Activated T-cell treated with anti-CD3 and anti-CD28 coated beads for 4 hours (primary cell): ENCODE measurements around the gene SRGAP2B.
"Not testable (repeated sequence)": the region's sequence is repeated elsewhere in the genome, so short reads cannot be mapped to it uniquely, and the experiment has no call there.

Experiments used
- DNase-seq: peaks from one replicate; pipeline ENCODE4 v3.0.0-alpha.2; 2020

Gene SRGAP2B

DNA sequence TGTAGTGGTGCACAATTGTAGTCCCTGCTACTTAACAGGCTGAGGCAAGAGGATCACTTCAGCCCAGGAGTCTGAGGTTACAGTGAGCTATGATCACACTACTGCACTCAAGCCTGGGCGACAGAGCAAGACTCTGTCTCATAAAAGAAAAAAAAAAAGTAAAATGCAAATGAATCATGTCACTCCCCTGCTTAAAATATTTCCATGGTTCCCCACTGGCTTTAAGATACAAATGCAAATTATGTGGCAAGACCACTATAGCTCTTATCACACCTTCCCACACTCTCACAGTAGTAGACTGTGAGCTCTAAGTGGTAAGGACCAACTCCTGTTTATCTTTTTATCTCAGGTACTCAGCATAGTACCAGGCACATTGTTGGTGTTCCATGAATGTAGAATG lies 53.6 kb downstream of the SRGAP2B start:
- not testable (repeated sequence) for DNase-seq

DNA sequence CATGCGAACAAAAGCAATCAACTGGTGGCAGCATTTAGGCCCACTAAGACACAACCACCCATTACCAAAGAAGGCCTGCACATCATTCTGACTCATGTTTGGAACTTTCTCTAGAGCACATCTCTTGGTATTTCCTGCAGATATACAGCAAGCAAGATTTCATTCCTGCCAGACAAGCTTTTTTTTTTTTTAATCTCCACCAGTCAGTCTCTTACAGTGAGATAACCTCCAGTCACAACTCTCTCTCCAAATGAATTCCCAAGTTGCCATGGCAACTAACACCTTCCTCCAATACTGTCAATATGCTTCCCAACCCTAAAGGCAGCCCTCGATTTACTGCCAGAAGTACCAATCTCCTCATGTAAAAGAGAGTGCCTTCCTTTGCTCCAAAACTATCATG lies 59.1 kb downstream of the SRGAP2B start:
- DNase-seq: not testable (repeated sequence)

DNA sequence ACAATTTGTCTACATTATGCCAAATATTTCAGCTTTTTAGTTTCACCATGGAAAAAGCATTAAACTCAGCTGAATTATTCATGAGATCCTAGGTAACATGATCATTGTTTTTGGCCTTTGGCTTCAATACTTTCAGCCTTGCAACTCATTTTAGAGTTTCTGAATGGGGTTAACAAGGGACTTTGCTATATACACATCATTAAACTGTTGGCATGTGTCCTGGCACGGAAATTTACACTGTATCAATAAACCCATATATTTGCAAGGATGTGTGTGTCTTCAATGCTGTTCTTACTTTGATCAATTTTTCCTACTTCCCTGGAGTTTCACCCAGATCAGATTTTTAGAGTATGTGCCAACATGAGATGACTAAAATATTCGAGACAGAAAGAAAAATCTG lies 61.6 kb downstream of the SRGAP2B start:
- DNase-seq: not testable (repeated sequence)

DNA sequence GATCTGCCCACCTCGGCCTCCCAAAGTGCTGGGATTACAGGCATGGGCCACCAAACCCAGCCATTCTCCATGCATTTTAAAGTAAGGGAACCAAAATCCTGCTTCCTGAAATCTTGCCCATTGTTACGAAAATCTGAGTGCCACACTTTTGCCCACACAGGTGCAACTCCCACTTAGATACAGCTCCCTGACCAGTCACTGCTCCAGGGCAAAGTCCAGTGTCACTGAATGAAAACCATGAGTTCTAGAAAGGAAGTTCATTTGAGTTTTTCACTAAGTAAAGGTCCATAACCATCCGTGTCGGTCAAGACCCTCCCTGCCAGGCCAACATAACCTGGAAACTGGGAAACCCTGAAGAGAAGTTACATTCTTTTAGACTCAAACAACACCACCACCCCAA lies 67.9 kb downstream of the SRGAP2B start:
- not testable (repeated sequence) for DNase-seq

DNA sequence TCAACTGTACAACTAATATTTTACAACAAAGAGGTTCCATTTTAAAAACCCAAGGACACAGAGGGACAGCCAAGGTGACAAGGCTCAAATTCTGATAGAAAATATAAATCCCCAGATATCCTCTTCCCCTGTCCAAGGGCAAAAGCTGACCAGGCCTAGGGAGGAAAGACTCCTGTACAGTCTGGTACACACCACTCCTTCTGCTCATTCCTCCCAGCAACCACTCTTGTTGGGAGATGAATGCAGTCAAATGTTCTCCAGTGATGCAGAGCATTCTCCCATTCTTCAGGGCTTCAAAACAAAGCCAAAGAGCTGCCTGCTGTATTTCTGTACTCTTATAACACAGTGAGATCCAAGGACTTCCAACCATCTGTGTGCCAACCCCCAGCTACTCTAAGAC lies 69.8 kb downstream of the SRGAP2B start:
- not testable (repeated sequence) for DNase-seq

DNA sequence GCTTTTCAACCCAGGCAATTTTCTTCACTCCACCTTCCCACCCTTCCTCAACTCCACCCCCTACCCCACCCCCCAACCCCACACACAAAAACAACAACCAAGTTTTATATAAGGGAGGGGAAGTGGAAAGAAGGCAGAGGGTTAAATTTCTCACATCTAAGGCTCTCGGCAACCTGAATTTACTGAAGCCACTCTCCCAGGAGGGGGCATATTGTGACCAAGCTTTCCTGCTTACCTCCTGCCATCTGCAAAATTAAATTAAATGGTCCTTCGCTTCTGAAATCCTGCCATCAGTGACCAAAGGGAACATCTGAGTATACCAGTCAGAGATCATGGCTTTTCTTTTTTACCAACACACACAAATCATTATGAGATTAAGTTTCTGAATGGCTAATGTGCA lies 72.9 kb downstream of the SRGAP2B start:
- DNase-seq: not testable (repeated sequence)

DNA sequence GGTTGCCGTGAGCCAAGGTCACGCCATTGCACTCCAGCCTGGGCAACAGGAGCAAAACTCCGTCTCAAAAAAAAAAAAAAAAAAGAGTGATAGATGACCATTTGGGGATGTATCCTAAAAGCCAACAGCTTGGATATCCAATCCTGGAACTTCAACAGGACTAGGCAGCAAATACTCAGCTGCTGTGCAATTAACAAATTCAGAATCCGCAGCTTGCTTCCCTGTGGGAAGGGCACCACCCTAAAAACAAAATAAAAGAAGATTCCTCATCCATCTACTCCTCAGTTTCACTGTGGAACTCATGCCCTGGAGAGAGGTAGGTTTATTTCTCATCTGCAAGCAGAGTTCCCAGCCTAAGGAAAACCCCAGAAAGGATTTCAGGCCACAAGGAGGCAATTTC lies 73.4 kb downstream of the SRGAP2B start:
- not testable (repeated sequence) for DNase-seq

DNA sequence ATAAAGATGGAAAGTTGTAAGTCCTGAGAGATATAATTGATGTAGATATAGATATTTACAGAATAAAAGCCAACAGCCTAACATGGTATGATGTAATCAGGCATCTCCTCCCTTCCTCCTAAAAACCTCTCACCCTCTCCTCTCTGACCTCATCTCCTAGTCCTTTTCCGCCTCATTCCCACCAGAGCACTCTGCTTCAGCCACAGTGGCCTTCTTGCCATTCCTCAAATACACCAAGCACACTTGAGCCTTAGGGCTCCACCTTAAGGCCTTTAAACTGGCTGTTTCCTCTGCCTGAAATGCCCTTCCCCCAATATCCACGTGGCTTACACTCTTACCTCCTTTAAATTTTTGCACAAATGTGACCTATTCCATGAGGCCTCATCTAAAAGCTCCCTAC lies 75.4 kb downstream of the SRGAP2B start:
- DNase-seq: not testable (repeated sequence)

DNA sequence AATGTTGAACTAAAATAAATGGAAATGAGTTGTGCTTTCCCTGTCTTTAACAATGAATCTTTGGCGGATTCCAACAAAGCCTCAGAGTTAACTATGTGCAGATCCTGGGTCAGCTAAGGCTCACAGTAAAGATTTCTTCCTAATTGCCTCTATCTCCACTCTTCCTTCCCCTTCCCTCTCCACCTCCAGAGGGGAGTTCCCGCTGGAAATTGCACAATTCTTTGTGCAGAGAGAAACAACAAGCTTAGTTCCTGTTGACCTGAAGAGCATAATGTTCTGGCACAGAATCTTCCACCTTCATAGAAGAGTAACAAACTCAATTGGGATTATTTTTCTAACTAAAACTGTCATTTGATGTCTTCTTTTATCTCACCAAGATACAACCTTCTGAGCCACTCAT lies 77.4 kb downstream of the SRGAP2B start:
- DNase-seq: not testable (repeated sequence)

DNA sequence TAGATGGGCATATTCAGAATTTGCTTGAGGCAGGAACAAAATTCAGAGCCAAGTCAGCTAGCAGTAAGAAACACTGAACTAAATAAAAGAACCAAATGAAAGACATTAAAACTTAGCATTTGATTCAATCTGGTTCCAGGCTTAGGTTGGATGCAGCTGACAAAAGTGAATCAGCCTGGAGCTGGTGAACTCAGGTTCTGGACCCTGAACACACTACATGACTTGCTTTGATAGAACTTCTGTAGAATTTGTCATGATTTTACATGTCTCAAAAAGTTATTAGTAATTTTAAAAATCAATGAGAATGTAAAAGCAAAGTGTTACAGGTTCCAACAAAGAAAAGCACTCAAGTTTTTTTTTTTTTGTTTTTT lies 78.7 kb downstream of the SRGAP2B start:
- not testable (repeated sequence) for DNase-seq

DNA sequence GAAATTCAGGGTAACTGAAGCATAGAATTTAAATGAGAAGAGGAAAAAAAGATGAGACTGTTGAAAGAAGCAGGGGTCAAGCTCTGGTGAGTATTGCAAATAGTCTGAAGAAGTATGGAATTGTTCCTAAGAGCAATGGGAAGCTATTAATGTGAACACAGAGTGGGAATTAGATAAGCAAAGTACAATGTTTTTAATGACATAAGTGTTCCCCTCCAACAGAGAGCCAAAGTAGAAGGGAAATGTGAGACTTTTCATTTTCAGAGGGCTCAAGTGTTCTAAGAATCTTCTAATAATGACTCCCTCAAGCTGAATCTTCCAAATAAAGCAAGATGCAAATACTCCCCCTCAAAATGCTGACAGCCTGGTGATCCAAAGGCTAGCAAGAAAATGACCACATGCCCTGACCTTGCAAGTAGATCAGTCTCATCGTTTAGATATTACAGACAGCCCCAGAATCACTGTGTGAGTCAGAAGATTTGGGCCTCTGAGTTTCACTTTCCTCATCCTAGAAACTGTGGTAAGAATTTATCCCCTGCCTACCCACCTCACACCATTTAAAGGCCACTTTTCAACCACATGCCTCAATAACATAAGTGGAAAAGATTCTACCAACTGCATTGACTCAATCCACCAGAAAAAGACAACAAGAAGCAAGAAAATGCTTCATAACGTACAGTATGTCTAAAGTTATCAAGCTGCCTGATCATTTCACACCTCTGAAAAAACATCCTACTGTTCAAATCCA lies 79.2 kb downstream of the SRGAP2B start:
- DNase-seq: not testable (repeated sequence)

DNA sequence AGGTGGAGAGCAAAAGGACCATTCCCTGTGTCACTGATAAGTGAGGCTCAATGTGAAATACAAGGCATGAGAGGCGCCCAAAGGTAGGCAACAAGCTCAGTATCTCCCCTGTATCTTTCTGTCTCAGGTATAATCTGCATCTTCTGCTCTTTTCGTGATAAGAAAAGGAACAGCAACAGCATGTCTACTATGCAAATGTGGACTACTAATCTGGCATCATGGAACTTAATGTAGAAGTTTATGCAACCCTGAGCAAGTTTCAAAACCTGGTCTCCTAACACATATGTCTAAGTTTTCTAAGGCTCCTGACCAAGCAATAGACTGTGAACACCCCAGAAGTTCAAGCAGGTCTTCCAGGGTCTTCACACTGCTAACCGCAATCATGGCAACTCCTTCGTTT lies 81.8 kb downstream of the SRGAP2B start:
- not testable (repeated sequence) for DNase-seq

DNA sequence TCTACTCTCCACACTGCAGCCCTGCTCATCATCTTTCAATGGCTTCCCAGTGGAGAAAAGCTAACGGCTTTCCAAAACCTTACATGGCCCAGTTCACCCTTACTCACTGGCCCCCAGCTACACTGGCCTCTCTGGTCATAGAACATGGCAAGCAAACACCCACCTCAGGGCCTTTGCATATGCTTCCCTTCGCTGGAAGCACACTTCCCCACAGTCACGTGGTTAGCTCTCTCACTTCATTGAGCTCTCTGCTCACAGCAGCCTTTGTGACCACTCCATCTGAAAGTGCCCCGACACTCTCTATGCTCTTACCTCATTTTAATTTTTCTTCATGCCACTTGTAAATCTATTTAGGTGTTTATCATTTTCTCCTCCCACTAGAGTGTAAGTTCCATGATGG lies 83.3 kb downstream of the SRGAP2B start:
- not testable (repeated sequence) for DNase-seq

DNA sequence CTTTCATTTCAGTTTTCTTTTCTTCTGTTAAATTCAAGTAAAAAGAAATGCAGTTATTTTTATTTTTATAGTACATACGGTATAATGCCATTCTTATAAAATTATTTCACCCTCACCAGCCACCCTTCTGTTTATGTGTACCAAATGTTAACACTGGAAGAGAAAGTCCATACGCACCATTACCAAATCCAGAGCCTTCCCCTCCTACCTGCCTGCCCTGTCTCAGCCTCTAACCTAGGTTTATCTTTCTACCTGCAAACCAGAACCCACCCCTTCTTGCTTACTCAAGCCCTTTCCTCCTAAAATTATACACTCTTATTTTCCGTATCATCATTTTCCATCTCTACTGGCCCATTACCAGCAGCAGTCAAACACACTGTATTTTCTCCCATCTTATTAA lies 84.5 kb downstream of the SRGAP2B start:
- DNase-seq: not testable (repeated sequence)

DNA sequence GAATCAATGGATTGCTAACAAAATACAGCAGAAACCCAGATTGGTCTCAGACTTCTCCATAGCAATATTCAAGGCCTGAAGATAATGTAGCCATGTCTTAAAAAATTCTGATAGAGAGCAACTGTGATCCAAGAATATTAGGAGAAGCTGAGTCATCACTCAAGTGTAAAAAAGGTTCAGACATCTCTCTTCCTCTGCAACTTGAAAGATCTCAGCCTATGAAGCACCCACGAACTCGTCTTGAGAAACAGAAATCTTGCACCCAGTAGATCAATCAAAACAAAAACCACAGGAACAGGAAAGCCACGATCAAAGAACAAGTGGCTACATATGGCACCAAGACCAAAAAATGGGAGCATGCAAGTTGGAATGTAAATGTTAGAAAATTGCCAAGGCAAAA lies 85.2 kb downstream of the SRGAP2B start:
- DNase-seq: not testable (repeated sequence)

DNA sequence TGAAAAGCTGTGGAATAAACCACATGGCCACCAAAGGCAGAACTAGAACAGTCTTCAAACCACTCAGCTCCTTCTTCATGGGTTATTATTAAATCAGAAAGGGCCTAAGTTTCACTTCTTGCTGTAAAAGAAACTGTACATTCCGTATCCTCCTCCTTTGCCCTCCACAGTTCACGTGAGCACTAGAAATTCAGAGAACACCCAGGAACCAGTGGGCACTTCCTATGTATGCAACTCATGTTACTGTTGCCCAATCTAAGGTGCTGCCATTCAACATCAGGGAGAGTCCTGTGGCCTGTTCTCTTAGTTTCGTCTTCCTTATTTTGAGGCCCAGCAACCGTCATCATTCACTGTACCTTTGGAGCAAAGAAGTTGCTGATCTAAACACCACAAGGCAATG lies 86.7 kb downstream of the SRGAP2B start:
- not testable (repeated sequence) for DNase-seq

DNA sequence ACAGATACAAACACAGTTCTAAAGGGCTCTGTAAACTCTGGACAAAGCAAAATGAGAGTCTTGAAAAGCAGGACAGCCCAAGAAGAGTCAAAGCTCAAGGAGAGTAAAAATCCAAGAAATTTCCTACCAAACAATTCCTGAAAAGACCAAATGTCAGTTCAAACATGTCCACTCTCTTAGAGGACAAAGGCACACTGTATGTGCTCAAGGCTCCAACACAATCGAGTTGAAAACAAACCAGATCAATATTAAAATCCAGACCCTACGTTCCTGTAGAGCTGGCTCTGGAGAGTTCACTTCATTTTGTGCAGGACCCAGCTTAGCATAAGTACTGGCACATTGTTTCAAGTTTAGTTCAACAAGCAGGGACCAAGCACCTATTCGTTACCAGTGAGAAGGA lies 90.0 kb downstream of the SRGAP2B start:
- not testable (repeated sequence) for DNase-seq

DNA sequence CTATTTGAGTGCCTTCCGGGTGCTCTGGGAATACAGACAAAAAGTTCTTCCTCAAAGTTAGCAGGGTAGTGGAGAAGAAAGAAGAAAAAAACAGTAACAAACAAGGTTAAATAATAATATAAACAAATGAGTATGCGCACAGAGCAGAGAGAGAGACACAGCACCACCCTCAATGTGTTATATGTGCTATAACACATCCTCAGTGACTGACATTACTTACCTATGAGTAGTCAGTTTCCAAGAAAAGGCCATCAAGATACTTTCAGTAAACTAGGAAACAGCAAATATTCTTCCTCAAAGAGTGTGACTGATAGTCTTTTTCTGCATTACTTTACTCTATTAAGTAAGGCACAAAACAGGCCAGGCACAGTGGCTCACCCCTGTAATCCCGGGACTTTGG lies 93.7 kb downstream of the SRGAP2B start:
- not testable (repeated sequence) for DNase-seq

DNA sequence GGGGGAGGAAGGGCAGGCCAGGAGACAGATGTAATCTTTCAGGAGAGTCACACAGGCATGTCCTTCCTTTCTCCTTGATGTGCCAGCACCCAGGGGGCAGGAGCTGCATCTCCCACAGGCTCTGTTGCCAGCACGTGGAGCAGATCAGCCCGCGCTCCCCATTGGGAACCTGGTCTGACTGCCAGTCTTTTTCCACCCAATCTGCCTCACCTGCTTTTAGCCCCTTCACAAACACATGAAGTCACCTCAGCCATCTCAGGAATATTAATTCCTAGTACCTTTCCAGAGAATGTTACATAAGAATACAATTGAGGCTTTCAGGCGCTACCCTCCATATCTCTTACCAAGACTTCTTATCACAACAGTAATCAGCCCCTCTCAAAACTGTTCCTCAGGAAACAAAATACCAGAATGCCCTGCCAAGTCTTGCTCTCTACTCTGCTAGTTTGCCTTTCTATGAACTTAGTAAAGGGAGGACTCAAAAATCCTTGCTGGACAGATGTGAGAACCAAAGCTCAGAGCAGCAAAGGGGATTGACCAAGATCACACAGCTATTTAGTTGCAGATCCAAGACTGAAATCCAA lies 94.3 kb downstream of the SRGAP2B start:
- not testable (repeated sequence) for DNase-seq

DNA sequence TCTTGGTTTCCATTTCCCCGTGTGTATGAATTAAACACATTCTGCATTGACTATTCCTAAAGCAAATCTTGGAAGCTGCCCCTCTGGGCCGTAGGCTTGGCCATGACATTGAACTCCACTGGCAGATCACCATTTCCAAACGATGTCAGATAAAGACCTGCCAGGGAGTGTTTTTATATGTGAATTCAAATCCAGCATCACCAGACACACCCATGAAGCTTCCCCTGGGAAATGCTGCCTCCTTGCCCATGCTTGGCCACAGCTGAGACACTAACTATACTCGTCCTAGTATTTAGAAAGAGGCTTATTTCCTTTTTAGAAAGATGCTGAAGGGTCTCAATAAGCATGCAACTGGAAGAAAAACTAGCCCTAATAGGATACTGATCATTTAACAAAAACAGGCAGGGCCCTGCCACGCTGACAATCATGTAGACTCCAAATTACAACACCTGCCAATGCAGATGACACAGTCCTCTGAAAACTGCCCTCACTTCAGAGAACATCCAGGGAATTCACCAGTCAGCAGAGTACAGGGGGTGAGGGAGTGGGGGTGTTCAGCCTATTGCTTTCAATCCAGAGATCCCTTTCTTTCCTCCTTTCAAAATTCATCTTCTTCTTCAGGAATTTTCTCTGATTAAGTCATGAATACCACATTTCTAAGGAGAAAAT lies 94.9 kb downstream of the SRGAP2B start:
- not testable (repeated sequence) for DNase-seq

DNA sequence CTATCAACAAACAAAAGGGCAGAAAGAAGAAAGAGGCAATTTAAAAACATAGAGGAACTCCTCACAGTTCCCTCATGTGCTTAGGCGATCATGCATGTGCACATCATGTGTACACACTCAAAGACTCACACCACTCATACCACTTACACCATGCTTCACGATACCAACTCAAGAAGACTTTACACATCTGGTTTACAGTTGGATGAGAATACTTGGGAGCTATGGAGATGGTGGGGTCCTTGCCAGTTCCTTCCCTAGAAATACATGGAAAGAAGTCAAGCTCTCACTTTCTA lies 96.2 kb downstream of the SRGAP2B start:
- not testable (repeated sequence) for DNase-seq

DNA sequence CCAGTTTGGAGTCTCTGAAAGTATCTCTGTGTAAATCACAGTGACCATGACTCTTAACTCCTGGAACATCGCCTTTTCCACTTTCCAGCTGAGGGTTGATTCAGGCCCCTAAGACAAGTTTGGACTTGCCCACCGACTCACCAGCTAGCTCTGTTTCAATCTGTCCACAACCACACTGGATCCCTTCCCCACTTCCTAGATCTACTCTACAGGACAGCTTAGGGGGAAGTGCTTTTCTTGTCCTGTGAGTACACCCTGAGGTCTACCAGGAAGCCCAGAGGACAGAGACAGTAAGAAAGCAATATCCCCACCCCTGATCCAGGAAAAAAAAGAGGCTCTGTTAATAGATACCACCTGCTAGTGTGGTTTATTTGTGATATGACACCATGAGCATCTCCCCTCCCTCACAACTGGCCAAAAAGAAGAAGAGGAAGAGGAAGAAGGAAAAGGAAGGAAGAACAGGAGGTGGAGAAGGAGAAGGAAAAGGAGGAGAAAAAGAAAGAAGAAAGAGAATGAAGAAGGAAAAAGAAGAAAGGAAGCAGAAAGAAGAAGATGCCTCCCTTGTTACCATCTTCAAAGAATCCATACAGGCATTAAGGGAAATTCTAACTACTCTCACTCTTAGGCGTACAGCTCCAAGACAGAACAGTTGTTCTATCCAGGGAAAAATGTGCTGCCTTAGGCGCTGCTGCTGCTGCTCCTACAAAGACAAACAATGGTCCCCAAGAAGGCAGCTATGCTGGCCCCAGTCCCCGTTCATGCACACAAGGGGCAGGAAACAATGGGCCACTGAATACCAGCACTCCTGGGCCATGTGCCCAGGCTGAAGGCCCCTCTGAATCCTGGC lies 96.8 kb downstream of the SRGAP2B start:
- not testable (repeated sequence) for DNase-seq

DNA sequence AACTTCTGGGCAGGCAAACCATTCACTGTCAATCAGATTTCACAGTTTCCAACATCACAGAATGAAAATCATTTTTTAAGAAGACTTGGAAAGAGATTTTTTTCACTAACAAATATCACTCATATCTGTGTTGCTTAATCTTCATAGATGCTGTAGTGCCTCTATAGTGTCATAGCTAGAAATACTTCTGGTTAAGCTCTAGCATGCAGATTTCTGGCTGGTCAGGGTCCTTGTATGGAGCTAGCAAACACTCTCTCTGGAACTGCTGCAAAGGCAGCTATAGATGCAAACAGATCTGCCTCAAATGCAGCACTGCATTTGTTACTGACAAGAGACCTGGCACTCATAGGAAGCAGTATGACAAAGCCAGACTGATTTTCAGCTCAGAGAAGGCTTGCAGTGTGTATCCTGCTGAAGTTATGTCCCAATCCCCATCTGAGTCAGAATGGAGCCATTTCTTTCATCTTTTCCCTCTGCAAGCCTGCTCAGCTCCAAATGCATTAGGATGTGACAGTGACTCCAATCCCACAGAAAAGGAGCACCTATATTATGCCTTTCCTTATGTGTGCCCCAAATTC lies 99.2 kb downstream of the SRGAP2B start:
- not testable (repeated sequence) for DNase-seq
